CD4-positive, alpha-beta T cell treated with Interleukin-17A for 1 hour (primary cell): ENCODE measurements around the gene C22orf23.

Experiments used
- DNase-seq: peaks from one replicate; pipeline ENCODE4 v3.0.0-alpha.2; 2020

Gene C22orf23

DNA sequence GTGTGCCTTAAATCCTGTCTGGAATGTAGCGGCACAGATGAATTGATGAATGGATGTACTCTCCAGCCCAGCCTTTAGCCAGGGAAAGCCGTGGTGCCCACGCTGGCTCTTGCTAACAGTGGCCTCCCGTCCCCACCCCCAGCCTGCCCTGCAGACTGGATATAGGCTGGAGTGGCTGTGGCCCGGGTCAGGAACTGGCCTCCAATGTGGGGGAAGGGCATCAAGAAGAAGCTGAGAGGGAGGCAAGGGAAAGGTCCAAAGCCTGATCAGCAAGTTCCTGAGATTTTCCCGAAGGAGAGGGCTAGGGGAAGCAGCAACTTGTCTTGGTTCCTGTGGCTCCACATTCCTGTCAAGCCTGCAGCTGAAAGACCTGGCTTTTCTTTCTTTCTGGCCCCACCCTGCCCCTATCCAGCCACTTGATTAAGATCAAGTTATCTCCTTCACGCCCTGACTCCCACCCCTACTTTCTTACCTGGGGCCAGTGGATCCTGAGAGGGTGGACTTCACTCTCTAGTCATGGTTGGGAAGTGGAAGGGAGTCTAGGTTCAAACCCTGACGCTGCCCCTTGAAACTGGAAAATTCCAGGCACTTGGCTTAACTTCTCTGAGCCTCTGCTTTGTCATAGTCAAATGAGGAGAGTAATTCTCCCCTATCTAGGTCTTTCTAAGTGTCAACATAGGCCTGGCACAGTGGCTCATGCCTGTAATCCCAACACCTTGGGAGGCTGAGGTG is 58.3 kb downstream of the C22orf23 start:
- DNase-seq, result no peak

DNA sequence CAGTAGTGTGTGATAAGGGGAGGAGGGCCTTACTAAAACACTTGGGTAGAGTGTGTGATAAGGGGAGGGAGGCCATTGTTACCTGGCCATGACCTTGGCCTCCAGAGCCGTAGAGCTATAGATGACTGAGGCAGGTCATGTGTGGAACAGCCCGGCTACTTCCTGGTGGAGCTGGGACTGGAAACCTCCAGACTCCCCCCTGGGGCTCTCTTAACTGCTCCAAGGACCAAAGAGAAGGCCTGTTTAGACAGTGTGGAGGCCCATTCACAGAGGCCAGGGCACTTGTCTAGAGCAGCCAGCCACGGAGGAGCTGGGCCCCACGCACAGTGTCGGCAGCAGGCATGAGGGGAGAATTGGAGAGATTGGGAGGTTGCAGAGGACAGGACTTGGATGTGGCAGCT is 59.8 kb downstream of the C22orf23 start:
- DNase-seq, result no peak
